Upper lobe of right lung (tissue), 1 donor: Measurements from ENCODE around the gene HDGFL2. TPM values are rescaled to one million over a fixed set of nuclear protein-coding genes. Genes with fewer than 3 reads are reported as not detected.

ENCODE experiments used
- ATAC-seq: fragments of 200-7000 bp; cut with Tn5 transposase; one replicate; pipeline ENCODE4 v1.9.1; 2020; ENCODE audit warnings: mild to moderate bottlenecking, moderate library complexity
- DNase-seq: peaks from one replicate; pipeline ENCODE4 v3.0.0-alpha.2; 2020
- H3K27ac ChIP-seq: fragments of 200-600 bp; one replicate; pipeline ENCODE4 v1.8.0; 2022
- H3K27me3 ChIP-seq: fragments of 200-600 bp; one replicate; pipeline ENCODE4 v1.8.0; 2022; ENCODE audit warnings: mild to moderate bottlenecking
- H3K36me3 ChIP-seq: fragments of 200-600 bp; one replicate; pipeline ENCODE4 v1.8.0; 2022
- H3K4me1 ChIP-seq: fragments of 200-600 bp; one replicate; pipeline ENCODE4 v1.8.0; 2022
- H3K4me3 ChIP-seq: fragments of 200-600 bp; one replicate; pipeline ENCODE4 v1.8.0; 2022; ENCODE audit warnings: mild to moderate bottlenecking
- H3K9me3 ChIP-seq: fragments of 200-600 bp; one replicate; pipeline ENCODE4 v1.8.0; 2022
- CTCF ChIP-seq: fragments of 200-600 bp; IDR thresholded peaks from one replicate; pipeline ENCODE4 v1.8.0; 2022; ENCODE audit warnings: antibody characterized with exemption
- intact Hi-C: fragments of 100-400 bp; cut with DNase I; formaldehyde crosslinking; loops from one replicate; pipeline ENCODE4 v1.11.0; 2022
- total RNA-seq: library from RNA; stranded (reverse); fragmentation: NEBNext Ultra II Directional; extraction: Animal tissue kit (Norgen Biotek cat#: 25700); gene quantifications from one replicate; pipeline ENCODE4 v1.2.1, GENCODE V29; 2021
- donor health status: DM: no; HTN: yes; CAD: no; lungs with severe emphysema.

The HDGFL2 gene
- total RNA-seq, 1 donor from 2014 or later, result 30.6 TPM

DNA sequence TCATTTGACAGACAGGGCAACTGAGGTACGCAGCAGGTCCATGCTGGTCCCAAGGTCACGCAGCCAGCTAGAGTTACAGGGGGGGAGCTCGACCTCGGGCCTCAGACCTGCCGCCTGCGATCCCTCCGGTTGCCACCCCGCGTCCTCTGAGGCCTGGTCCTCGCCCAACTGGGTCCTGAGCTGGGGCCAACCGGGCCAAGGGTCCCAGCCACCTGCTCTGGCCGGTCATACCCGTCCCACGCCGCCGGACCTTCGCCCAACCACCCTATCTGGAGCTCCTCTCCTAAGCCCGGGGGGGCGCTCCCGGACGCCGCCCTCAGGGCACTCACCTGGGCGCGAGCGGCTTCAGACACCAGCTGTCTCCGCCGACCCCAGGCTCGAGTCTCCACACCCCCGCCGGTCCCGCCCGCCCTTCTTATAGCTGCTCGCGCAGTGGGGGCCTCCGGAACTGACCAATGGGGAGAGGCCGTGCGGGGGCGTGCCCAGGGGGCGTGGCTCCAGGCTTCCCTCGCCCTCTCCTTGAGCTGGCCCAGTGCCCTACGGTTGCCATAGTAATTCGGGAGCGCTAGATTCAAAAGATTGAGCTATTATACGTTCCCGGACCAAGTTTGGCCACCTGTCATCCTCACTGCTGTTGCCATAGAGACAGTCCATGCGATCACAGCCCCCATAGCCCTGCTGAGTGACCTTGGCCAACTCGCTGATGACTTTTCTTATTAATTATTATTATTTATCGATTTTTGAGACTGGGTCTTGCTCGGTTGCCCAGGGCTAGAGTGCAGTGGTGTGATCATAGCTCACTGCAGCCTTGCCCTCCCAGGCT is 63.0 kb downstream of the HDGFL2 start, which contains the start of gene PLIN5:
Gene PLIN5 (minus strand): TSS at position 389 of the 823 bp plus-strand sequence. CDS start 1,150 bp downstream, outside the sequence.
- TF ChIP-seq CTCF, result no peak
- DNase-seq, result peak; percentile 93
- H3K4me3 ChIP-seq, result peak within 1 kb of the TSS; percentile 35
- peak; percentile 80 for ATAC-seq
- H3K9me3 ChIP-seq, result no peaks in the 10 kb centered on the region
- no peaks in the 10 kb centered on the region for H3K27me3 ChIP-seq
- peak within 1 kb of the TSS; percentile 51 for H3K27ac ChIP-seq
- H3K4me1 ChIP-seq, result peaks cover 14% of the 10 kb centered on the region
- no peaks in the 10 kb centered on the region for H3K36me3 ChIP-seq
- intact Hi-C loops, result no loop called here

DNA sequence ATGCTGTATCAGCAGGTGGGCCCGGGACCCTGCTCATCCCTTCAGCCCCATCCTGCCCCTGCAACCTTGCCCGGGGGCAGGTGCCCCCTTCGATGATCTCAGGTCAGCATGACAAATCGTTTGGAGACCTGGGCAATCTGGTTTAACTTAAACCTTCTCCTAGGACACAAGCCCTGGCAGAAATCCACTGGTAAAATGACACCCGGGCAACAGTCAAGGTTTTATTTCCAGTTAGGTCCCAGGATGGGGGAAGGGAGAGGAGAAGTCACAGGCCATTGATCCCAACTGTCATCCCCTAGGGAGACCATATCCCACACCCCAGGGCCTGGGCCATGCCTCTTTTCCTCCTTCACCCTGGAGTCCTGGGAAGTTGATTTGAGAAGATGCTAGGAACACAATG is 64.7 kb downstream of the HDGFL2 start:
- Histone ChIP-seq H3K27me3 (no peaks in the 10 kb centered on the region), H3K4me1 (peaks cover 18% of the 10 kb centered on the region), H3K27ac (no peak overlapping the region), H3K9me3 (no peaks in the 10 kb centered on the region), H3K36me3 (no peaks in the 10 kb centered on the region), H3K4me3 (no peak overlapping the region)
- TF ChIP-seq CTCF, result no peak
- intact Hi-C loops, result no loop called here
- ATAC-seq (no peak), DNase-seq (no peak)

DNA sequence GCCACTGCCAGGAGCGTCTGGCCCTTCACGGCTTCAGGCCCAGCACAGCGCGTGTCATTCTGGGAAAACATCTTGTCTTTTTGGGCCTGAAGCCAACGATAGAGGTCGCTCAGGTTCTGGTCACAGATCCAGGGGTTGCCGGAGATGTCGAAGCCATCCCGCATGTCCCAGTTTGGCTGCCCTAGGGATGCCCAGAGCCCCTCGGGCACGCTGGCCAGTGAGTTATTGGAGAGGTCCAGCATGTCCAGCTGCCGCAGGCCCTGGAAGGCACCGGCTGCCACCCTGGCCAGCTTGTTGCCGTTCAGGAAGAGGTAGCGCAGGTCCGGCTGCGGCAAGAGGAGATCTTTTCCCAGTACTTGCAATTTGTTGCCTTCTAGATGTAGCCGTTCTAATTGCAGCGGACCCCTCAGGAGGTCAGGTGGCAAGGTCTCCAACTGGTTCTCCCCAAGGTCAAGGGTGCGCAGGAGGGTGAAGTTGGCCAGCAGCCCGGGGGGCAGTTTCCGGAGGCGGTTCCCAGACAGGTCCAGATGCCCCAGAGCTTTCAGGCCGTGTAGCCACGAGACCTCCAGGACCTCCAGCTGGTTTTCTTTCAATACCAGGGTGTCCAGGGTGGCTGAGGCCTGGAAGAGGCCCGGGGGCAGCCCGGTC is 66.0 kb downstream of the HDGFL2 start:
- H3K27ac ChIP-seq, result no peak overlapping the region
- no peak for TF ChIP-seq CTCF

GRCh38 chr19:4538601-4538954 is 66.5 kb downstream of the HDGFL2 start:
- intact Hi-C loops, result no loop called here
- H3K36me3 ChIP-seq, result no peaks in the 10 kb centered on the region
- ATAC-seq (no peak), DNase-seq (no peak)
- no peak overlapping the region for H3K27ac ChIP-seq
- no peak overlapping the region for H3K4me3 ChIP-seq
- no peak for TF ChIP-seq CTCF
- no peaks in the 10 kb centered on the region for H3K9me3 ChIP-seq
- H3K27me3 ChIP-seq, result no peaks in the 10 kb centered on the region
- H3K4me1 ChIP-seq, result peaks cover 18% of the 10 kb centered on the region

More for the DNA sequence above, 66.0 kb downstream of the HDGFL2 start:
- H3K4me3 ChIP-seq, result no peak overlapping the region
- H3K9me3 ChIP-seq, result no peaks in the 10 kb centered on the region
- H3K27me3 ChIP-seq, result no peaks in the 10 kb centered on the region
- DNase-seq (no peak), ATAC-seq (no peak)
- intact Hi-C loops, result no loop called here
- H3K4me1 ChIP-seq, result peaks cover 18% of the 10 kb centered on the region
- H3K36me3 ChIP-seq, result no peaks in the 10 kb centered on the region

GRCh38 chr19:4539169-4539692 is 67.1 kb downstream of the HDGFL2 start:
- ATAC-seq (no peak), DNase-seq (no peak)
- TF ChIP-seq CTCF, result no peak
- intact Hi-C loops, result no loop called here
- H3K4me1 ChIP-seq, result peaks cover 18% of the 10 kb centered on the region
- H3K27ac ChIP-seq, result peak overlapping the region; percentile 70
- H3K27me3 ChIP-seq, result no peaks in the 10 kb centered on the region
- H3K4me3 ChIP-seq, result peak overlapping the region; percentile 40
- no peaks in the 10 kb centered on the region for H3K36me3 ChIP-seq
- no peaks in the 10 kb centered on the region for H3K9me3 ChIP-seq
